SK-N-SH (cell line): ENCODE measurements around the gene CCDC40.

Source experiments
- CHD2 ChIP-seq: fragments of 150-350 bp; IDR thresholded peaks from 2 replicates; pipeline ENCODE4 v1.6.1; 2018; ENCODE audit warnings: low read length; ENCODE audit not compliant: partially characterized antibody
- CTCF ChIP-seq: fragments of 200-600 bp; sonication (generic); IDR thresholded peaks from 2 replicates; pipeline ENCODE4 v1.6.1; 2017; ENCODE audit warnings: antibody characterized with exemption, mild to moderate bottlenecking, moderate library complexity
- EP300 ChIP-seq, 2 experiments: IDR thresholded peaks; 2 replicates each; pipeline versions ENCODE4 v1.4.0 to v1.6.1; 2012; ENCODE audit warnings: borderline replicate concordance in 1 of 2, low read depth in 1 of 2, low read length in 1 of 2
- EZH2phosphoT487 ChIP-seq: fragments of 200-600 bp; sonication (generic); IDR thresholded peaks from 2 replicates; pipeline ENCODE4 v1.6.1; 2017; ENCODE audit warnings: low read depth, mixed run types, mild to moderate bottlenecking, antibody characterized with exemption, moderate library complexity, borderline replicate concordance
- FOXJ3 ChIP-seq: sonication (generic); formaldehyde crosslinking; IDR thresholded peaks from 2 replicates; pipeline ENCODE4 v1.5.1; 2020; ENCODE audit warnings: mild to moderate bottlenecking, missing genetic modification reagents
- JUND ChIP-seq: IDR thresholded peaks from 2 replicates; pipeline ENCODE4 v1.4.0; 2012
- MAX ChIP-seq: IDR thresholded peaks from 2 replicates; pipeline ENCODE4 v1.4.0; 2012; ENCODE audit warnings: low read depth
- NRF1 ChIP-seq: IDR thresholded peaks from 2 replicates; pipeline ENCODE4 v1.6.1; 2012; ENCODE audit warnings: low read depth, mild to moderate bottlenecking, low read length
- REST ChIP-seq: IDR thresholded peaks from 2 replicates; pipeline ENCODE4 v1.6.1; 2012; ENCODE audit warnings: mild to moderate bottlenecking, low read depth, low read length, moderate library complexity
- TCF12 ChIP-seq: IDR thresholded peaks from 2 replicates; pipeline ENCODE4 v1.4.0; 2012
- YY1 ChIP-seq: IDR thresholded peaks from 2 replicates; pipeline ENCODE4 v1.4.0; 2012; ENCODE audit warnings: low read depth, mild to moderate bottlenecking

GRCh38 chr17:80011989-80012555 is 24.4 kb upstream of the CCDC40 start:
- TF ChIP-seq REST (no peak), YY1 (no peak), NRF1 (no peak), CHD2 (no peak), MAX (no peak), CTCF (no peak), TCF12 (no peak), JUND (no peak), FOXJ3 (CRISPR knock-in tag) (no peak), EP300 (IDR thresholded peaks at IDR 0.05; ENCODE audit: borderline replicate concordance in 1 of 2, low read depth in 1 of 2, low read length in 1 of 2) (no peak), EZH2phosphoT487 (no peak)
